H1 (cell line): ENCODE data around the gene TNNT3. TPM values are rescaled to one million over a fixed set of nuclear protein-coding genes. Genes with fewer than 3 reads are reported as not detected.

Experiments used
- BCL11A ChIP-seq, 2 experiments: IDR thresholded peaks; one replicate each; pipeline ENCODE4 v1.6.1; 2011; ENCODE audit warnings: low read depth in 2 of 2, low read length in 2 of 2, mild to moderate bottlenecking in 2 of 2
- CBX5 ChIP-seq: fragments of 300-800, 300-1000 bp; sonication (generic); IDR thresholded peaks from 2 replicates; pipeline ENCODE4 v1.7.1; 2016; ENCODE audit warnings: antibody characterized with exemption, low read length, low read depth
- CHD2 ChIP-seq: IDR thresholded peaks from 2 replicates; pipeline ENCODE4 v1.6.1; 2012; ENCODE audit warnings: low read length, improper control_type of control experiment
- CTBP2 ChIP-seq: IDR thresholded peaks from 2 replicates; pipeline ENCODE4 v1.7.0; 2011; ENCODE audit warnings: borderline replicate concordance, mild to moderate bottlenecking, moderate library complexity, mixed read lengths, low read length; ENCODE audit not compliant: insufficient read depth, insufficient read length
- POLR2AphosphoS5 ChIP-seq: IDR thresholded peaks from 2 replicates; pipeline ENCODE4 v1.6.1; 2011; ENCODE audit warnings: low read depth, low read length
- POU5F1 ChIP-seq: IDR thresholded peaks from 2 replicates; pipeline ENCODE4 v1.6.1; 2011; ENCODE audit warnings: low read depth, mild to moderate bottlenecking, low read length, moderate library complexity
- RBBP5 ChIP-seq: IDR thresholded peaks from 2 replicates; pipeline ENCODE4 v1.7.1; 2012; ENCODE audit warnings: low read depth, mild to moderate bottlenecking, inconsistent platforms, low read length, moderate library complexity, borderline replicate concordance
- polyA plus RNA-seq, 7 experiments: library from polyadenylated mRNA; depleted of rRNA in 3 of 7; stranded (reverse) in 5 of 7; unstranded in 2 of 7; fragments of >200 nt in 5 of 7; fragments of 200-250 nt in 2 of 7; gene quantifications; 1 replicate in 5 of 7; 2 replicates in 1 of 7; 4 replicates in 1 of 7; pipeline versions ENCODE4 v1.2.1 to v1.2.3, GENCODE V29; 2011 to 2013; ENCODE audit warnings: missing spikeins in 2 of 7, mixed read lengths in 2 of 7
- total RNA-seq: library from RNA; stranded (reverse); fragmentation: NEBNext Ultra II Directional; extraction: Animal tissue kit (Norgen Biotek cat#: 25700); gene quantifications from 2 replicates; pipeline ENCODE4 v1.2.1, GENCODE V29; 2021
- TF ChIP-seq, protein P1 (sequence below): fragments of 300-600 bp; sonication (generic); IDR thresholded peaks from 2 replicates; pipeline ENCODE4 v1.7.1; 2012; ENCODE audit warnings: low read length, moderate library complexity, mild to moderate bottlenecking, inconsistent platforms; ENCODE audit not compliant: insufficient replicate concordance
- TF ChIP-seq, protein P2 (sequence below): IDR thresholded peaks from 2 replicates; pipeline ENCODE4 v1.6.1; 2011; ENCODE audit warnings: low read length, improper control_type of control experiment
- TF ChIP-seq, protein P3 (sequence below): IDR thresholded peaks from 2 replicates; pipeline ENCODE4 v1.6.1; 2012; ENCODE audit warnings: inconsistent platforms

Gene TNNT3
- total and polyA plus RNA-seq, 2 of the 8 experiments (the other 6 are each of a cell fraction or from before 2014, with no cell fraction given), result not detected

DNA sequence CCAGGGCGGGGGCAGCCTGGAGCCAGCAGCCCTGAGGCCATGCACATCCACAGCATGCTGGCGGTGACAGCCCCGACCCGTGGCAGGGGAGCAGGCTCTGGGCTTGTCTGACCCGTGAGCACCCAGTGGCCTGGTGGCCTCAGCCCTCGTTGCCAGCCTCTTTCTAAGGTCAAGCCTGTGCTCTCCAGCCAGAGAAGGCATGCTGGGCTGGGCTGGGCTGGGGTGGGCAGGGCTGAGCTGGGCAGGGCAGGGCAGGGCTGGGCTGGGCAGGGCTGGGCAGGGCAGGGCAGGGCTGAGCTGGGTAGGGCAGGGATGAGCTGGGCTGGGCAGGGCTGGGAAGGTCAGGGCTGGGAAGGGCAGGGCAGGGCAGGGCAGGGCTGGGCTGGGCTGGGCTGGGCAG lies 67.5 kb downstream of the TNNT3 start (continued):
- TF ChIP-seq, protein P1, sequence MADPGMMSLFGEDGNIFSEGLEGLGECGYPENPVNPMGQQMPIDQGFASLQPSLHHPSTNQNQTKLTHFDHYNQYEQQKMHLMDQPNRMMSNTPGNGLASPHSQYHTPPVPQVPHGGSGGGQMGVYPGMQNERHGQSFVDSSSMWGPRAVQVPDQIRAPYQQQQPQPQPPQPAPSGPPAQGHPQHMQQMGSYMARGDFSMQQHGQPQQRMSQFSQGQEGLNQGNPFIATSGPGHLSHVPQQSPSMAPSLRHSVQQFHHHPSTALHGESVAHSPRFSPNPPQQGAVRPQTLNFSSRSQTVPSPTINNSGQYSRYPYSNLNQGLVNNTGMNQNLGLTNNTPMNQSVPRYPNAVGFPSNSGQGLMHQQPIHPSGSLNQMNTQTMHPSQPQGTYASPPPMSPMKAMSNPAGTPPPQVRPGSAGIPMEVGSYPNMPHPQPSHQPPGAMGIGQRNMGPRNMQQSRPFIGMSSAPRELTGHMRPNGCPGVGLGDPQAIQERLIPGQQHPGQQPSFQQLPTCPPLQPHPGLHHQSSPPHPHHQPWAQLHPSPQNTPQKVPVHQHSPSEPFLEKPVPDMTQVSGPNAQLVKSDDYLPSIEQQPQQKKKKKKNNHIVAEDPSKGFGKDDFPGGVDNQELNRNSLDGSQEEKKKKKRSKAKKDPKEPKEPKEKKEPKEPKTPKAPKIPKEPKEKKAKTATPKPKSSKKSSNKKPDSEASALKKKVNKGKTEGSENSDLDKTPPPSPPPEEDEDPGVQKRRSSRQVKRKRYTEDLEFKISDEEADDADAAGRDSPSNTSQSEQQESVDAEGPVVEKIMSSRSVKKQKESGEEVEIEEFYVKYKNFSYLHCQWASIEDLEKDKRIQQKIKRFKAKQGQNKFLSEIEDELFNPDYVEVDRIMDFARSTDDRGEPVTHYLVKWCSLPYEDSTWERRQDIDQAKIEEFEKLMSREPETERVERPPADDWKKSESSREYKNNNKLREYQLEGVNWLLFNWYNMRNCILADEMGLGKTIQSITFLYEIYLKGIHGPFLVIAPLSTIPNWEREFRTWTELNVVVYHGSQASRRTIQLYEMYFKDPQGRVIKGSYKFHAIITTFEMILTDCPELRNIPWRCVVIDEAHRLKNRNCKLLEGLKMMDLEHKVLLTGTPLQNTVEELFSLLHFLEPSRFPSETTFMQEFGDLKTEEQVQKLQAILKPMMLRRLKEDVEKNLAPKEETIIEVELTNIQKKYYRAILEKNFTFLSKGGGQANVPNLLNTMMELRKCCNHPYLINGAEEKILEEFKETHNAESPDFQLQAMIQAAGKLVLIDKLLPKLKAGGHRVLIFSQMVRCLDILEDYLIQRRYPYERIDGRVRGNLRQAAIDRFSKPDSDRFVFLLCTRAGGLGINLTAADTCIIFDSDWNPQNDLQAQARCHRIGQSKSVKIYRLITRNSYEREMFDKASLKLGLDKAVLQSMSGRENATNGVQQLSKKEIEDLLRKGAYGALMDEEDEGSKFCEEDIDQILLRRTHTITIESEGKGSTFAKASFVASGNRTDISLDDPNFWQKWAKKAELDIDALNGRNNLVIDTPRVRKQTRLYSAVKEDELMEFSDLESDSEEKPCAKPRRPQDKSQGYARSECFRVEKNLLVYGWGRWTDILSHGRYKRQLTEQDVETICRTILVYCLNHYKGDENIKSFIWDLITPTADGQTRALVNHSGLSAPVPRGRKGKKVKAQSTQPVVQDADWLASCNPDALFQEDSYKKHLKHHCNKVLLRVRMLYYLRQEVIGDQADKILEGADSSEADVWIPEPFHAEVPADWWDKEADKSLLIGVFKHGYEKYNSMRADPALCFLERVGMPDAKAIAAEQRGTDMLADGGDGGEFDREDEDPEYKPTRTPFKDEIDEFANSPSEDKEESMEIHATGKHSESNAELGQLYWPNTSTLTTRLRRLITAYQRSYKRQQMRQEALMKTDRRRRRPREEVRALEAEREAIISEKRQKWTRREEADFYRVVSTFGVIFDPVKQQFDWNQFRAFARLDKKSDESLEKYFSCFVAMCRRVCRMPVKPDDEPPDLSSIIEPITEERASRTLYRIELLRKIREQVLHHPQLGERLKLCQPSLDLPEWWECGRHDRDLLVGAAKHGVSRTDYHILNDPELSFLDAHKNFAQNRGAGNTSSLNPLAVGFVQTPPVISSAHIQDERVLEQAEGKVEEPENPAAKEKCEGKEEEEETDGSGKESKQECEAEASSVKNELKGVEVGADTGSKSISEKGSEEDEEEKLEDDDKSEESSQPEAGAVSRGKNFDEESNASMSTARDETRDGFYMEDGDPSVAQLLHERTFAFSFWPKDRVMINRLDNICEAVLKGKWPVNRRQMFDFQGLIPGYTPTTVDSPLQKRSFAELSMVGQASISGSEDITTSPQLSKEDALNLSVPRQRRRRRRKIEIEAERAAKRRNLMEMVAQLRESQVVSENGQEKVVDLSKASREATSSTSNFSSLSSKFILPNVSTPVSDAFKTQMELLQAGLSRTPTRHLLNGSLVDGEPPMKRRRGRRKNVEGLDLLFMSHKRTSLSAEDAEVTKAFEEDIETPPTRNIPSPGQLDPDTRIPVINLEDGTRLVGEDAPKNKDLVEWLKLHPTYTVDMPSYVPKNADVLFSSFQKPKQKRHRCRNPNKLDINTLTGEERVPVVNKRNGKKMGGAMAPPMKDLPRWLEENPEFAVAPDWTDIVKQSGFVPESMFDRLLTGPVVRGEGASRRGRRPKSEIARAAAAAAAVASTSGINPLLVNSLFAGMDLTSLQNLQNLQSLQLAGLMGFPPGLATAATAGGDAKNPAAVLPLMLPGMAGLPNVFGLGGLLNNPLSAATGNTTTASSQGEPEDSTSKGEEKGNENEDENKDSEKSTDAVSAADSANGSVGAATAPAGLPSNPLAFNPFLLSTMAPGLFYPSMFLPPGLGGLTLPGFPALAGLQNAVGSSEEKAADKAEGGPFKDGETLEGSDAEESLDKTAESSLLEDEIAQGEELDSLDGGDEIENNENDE, result no peak
- no peak for TF ChIP-seq RBBP5
- TF ChIP-seq, protein P2, sequence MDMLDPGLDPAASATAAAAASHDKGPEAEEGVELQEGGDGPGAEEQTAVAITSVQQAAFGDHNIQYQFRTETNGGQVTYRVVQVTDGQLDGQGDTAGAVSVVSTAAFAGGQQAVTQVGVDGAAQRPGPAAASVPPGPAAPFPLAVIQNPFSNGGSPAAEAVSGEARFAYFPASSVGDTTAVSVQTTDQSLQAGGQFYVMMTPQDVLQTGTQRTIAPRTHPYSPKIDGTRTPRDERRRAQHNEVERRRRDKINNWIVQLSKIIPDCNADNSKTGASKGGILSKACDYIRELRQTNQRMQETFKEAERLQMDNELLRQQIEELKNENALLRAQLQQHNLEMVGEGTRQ, result no peak
- TF ChIP-seq, protein P3, sequence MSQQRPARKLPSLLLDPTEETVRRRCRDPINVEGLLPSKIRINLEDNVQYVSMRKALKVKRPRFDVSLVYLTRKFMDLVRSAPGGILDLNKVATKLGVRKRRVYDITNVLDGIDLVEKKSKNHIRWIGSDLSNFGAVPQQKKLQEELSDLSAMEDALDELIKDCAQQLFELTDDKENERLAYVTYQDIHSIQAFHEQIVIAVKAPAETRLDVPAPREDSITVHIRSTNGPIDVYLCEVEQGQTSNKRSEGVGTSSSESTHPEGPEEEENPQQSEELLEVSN, result no peak
- TF ChIP-seq CBX5, result no peak
- no peak for TF ChIP-seq CHD2
- TF ChIP-seq CTBP2, result no peak
- TF ChIP-seq POU5F1, result no peak
- TF ChIP-seq BCL11A (IDR thresholded peaks at IDR 0.05; ENCODE audit: low read depth in 2 of 2, low read length in 2 of 2), result no peak
- TF ChIP-seq POLR2AphosphoS5, result no peak
